SH-SY5Y (cell line): Measurements from ENCODE around the gene ADPRHL1.

Source experiments
- GATA2 ChIP-seq: IDR thresholded peaks from 2 replicates; pipeline ENCODE4 v1.6.1; 2011; ENCODE audit warnings: mild to moderate bottlenecking, low read depth, low read length
- GATA3 ChIP-seq: IDR thresholded peaks from 2 replicates; pipeline ENCODE4 v1.6.1; 2011; ENCODE audit warnings: low read depth, mild to moderate bottlenecking, low read length, moderate library complexity

Gene ADPRHL1

DNA sequence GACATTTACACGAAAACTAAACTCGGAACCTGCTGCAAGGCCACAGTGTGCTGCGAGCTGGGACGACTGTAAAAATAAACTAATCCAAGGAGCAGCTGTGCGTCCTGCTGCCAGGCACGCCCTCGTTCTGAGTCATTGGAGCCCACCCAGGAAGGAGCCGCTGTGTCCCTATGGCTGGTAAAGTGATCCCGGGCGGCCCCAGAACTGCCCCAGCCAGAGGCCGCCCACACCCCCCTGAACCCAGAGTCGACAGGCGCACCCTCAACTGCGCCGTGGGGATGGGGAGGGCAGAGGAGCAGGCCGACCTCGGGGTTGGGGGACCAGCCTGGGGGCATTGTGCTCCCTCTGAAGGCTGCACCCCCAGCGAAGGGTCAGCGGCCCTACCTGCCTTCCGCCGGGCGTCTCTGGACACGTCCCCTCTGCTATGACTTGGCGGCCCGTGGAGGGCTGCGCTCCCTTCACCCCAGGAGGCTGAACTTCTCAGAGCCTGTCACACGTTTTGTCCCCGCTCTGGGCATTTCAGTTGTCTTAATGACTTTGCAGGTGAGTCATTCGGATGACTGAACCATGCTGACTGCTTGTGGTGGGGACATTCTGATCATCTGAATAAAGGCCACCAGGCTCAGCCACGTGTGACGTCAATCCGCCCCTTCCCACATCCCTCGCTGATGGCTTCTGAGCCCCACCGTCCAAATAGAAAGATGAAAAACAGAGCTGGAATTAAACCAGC lies 42.7 kb downstream of the ADPRHL1 start:
- no peak for TF ChIP-seq GATA2
- TF ChIP-seq GATA3 = no peak

- no peak for TF ChIP-seq GATA2
- TF ChIP-seq GATA3 = no peak
Observed at GRCh38 chr13:113408562-113408961, 44.7 kb downstream of the ADPRHL1 start.

GRCh38 chr13:113407531-113408393 lies 45.5 kb downstream of the ADPRHL1 start:
- no peak for TF ChIP-seq GATA2
- no peak for TF ChIP-seq GATA3

- TF ChIP-seq GATA3 = no peak
- TF ChIP-seq GATA2 = no peak
Observed at GRCh38 chr13:113407103-113407530, 46.2 kb downstream of the ADPRHL1 start.

- TF ChIP-seq GATA2 (no peak), GATA3 (no peak)
Observed at GRCh38 chr13:113406321-113407102, 46.8 kb downstream of the ADPRHL1 start.

GRCh38 chr13:113405481-113406300 lies 47.6 kb downstream of the ADPRHL1 start:
- TF ChIP-seq GATA3 (no peak), GATA2 (no peak)

DNA sequence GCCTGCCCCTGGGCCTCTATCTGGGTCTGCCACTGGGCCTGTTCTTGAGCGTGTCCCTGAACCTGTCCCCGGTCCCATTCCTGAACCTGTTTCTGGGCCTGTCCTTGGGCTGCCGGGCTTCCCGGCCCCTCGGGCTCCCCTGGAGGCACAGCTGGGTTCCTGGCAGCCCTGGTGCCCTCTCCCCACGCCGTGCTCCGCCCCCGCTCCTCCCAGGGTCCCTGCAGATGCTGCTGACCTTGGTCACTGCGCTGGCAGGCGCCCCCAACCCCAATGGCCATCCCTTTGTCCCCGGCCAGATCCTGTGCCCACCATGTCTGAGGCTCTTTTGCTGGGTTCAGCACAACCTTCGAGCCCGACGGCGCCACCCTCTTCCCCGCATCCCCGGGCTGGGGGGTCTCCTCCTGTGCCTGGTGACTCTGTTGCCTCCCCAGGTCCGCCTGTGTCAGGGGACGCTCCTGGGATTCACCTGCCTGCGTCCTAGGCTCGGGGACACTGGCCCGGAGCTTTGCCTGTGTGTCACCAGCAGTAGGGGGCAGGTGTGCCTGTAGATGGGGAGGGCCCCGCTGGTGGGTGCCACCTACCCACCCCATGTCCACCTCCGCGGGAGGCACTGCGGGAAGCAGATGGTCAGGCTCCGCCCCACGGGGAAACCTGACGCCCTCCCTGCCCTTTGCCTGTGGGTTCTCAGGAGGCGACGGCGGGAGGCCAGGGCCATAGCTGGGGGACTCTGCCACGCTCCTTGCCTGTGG lies 48.4 kb downstream of the ADPRHL1 start:
- TF ChIP-seq GATA2 (no peak), GATA3 (no peak)

DNA sequence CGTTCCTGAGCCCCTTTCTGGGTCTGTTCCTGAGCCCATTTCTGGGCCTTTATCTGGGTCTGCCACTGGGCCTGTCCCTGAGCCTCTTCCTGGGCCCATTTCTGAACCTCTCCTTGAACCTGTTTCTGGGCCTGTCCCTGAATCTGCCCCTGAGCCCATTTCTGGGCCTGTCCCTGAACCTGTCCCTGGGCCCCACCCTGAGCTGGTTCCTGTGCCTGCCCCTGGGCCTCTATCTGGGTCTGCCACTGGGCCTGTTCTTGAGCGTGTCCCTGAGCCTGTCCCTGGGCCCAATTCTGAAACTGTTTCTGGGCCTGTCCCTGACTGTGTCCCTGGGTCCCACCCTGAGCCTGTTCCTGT lies 48.9 kb downstream of the ADPRHL1 start:
- TF ChIP-seq GATA2 = no peak
- TF ChIP-seq GATA3 = no peak

- TF ChIP-seq GATA3 = no peak
- no peak for TF ChIP-seq GATA2
Observed at GRCh38 chr13:113403255-113404104, 49.8 kb downstream of the ADPRHL1 start.

DNA sequence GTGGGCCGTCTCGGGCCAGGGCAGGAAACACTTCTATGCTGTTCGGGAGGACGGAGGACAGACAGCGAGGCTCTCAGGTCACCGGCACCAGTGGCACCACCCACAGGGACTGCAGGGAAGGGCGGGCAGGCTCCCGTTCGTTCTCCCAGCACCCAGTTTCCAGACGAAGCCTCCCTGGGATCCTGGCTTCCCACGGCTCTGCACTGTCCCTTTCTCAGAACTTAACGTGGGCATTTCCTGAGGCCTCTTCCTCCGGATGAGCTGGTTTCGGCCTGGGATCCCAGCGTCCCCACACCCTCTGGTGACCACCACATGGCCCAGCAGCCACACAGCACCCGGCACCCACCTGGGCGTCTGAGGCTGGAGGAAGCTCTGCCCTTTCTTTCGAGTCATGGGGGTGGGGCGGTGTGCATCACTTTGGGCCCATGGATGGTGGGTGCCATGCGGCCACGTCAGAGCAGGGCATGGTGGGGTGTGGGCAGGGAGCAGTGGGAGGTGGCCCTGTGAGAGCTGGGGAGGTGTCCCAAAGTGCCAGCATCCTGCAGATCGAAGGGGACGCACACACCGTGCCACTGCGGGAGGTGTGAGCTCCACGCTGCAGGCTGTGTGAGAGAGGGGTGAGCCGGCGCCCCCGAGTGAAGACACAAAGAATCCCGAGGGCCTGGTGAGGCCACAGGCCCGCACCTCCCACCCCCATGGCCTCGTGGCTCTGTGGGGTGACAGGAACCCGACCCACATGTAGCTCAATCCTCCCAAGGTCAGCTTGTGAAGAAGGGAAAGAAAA lies 50.6 kb downstream of the ADPRHL1 start:
- no peak for TF ChIP-seq GATA3
- no peak for TF ChIP-seq GATA2
